HepG2 (cell line): ENCODE data around the gene PTPRH. TPM values are rescaled to one million over a fixed set of nuclear protein-coding genes. Genes with fewer than 3 reads are reported as not detected.

Experiments
- BCL6 ChIP-seq: IDR thresholded peaks from 2 replicates; pipeline ENCODE4 v1.6.1; 2016; ENCODE audit warnings: missing genetic modification reagents, missing compliant biosample characterization
- CCAR2 ChIP-seq: fragments of 200-400 bp; formaldehyde crosslinking; optimal IDR thresholded peaks from 2 replicates; pipeline ENCODE3; 2018; ENCODE audit warnings: low read depth, mild to moderate bottlenecking, low read length, moderate library complexity
- ISX ChIP-seq: sonication (generic); formaldehyde crosslinking; conservative IDR thresholded peaks from 2 replicates; pipeline ENCODE4 v1.5.0; 2020; ENCODE audit warnings: missing genetic modification reagents
- NR2C2 ChIP-seq: sonication (generic); formaldehyde crosslinking; IDR thresholded peaks from 2 replicates; pipeline ENCODE4 v1.4.0; 2020; ENCODE audit warnings: missing genetic modification reagents, mild to moderate bottlenecking, moderate library complexity, borderline replicate concordance
- POLR2G ChIP-seq: fragments of 200-400 bp; formaldehyde crosslinking; IDR thresholded peaks from 2 replicates; pipeline ENCODE4 v1.6.1; 2018; ENCODE audit warnings: mild to moderate bottlenecking, low read depth, low read length, moderate library complexity
- SP140L ChIP-seq: sonication (generic); formaldehyde crosslinking; IDR thresholded peaks from 2 replicates; pipeline ENCODE4 v1.4.0; 2020; ENCODE audit warnings: missing genetic modification reagents, borderline replicate concordance
- SP4 ChIP-seq: sonication (generic); formaldehyde crosslinking; IDR thresholded peaks from 2 replicates; pipeline ENCODE4 v1.8.1; 2023; ENCODE audit warnings: mild to moderate bottlenecking, missing genetic modification reagents
- ZFP36L1 ChIP-seq: sonication (generic); formaldehyde crosslinking; IDR thresholded peaks from 2 replicates; pipeline ENCODE4 v1.8.0; 2022; ENCODE audit warnings: mild to moderate bottlenecking, missing genetic modification reagents, moderate library complexity
- ZNF160 ChIP-seq: sonication (generic); formaldehyde crosslinking; IDR thresholded peaks from 2 replicates; pipeline ENCODE4 v1.8.0; 2022; ENCODE audit warnings: mild to moderate bottlenecking, inconsistent platforms, missing genetic modification reagents
- ZNF468 ChIP-seq: sonication (generic); formaldehyde crosslinking; IDR thresholded peaks from 2 replicates; pipeline ENCODE4 v1.8.0; 2022; ENCODE audit warnings: mild to moderate bottlenecking, moderate library complexity, missing genetic modification reagents
- ZNF567 ChIP-seq: sonication (generic); formaldehyde crosslinking; IDR thresholded peaks from 2 replicates; pipeline ENCODE4 v1.8.1; 2023; ENCODE audit warnings: mild to moderate bottlenecking, missing genetic modification reagents, borderline replicate concordance
- ZNF589 ChIP-seq: sonication (generic); formaldehyde crosslinking; conservative IDR thresholded peaks from 2 replicates; pipeline ENCODE4 v1.8.0; 2022; ENCODE audit warnings: mild to moderate bottlenecking, moderate library complexity, missing genetic modification reagents
- ZNF720 ChIP-seq: sonication (generic); formaldehyde crosslinking; IDR thresholded peaks from 2 replicates; pipeline ENCODE4 v1.4.0; 2020; ENCODE audit warnings: missing genetic modification reagents
- ZSCAN31 ChIP-seq: sonication (generic); formaldehyde crosslinking; IDR thresholded peaks from 2 replicates; pipeline ENCODE4 v1.5.0; 2020; ENCODE audit warnings: low read depth, mild to moderate bottlenecking, missing genetic modification reagents
- polyA plus RNA-seq, 8 experiments: library from polyadenylated mRNA; depleted of rRNA in 3 of 8; stranded (reverse) in 7 of 8; unstranded in 1 of 8; fragments of >200 nt; fragmentation: Illumina TruSeq in 4 of 8; extraction: Trizol in 4 of 8; gene quantifications; 2 replicates each; pipeline versions ENCODE4 v1.2.1 to v1.2.3, GENCODE V29; 2011 to 2016; ENCODE audit warnings: low read depth in 4 of 8, missing spikeins in 1 of 8, mixed read lengths in 1 of 8; ENCODE audit not compliant: insufficient read depth in 1 of 8
- total RNA-seq, 5 experiments: library from RNA; depleted of rRNA; stranded (reverse); fragments of >200 nt; fragmentation: Illumina TruSeq; extraction: Trizol; gene quantifications; 2 replicates each; pipeline ENCODE4 v1.2.3, GENCODE V29; 2016; ENCODE audit warnings: low read depth in 1 of 5
- TF ChIP-seq, protein P1 (sequence below): sonication (generic); formaldehyde crosslinking; IDR thresholded peaks from 2 replicates; pipeline ENCODE4 v1.5.1; 2020; ENCODE audit warnings: missing genetic modification reagents, mild to moderate bottlenecking, borderline replicate concordance
- TF ChIP-seq, protein P2 (sequence below): sonication (generic); formaldehyde crosslinking; IDR thresholded peaks from 2 replicates; pipeline ENCODE4 v1.4.0; 2020; ENCODE audit warnings: missing genetic modification reagents
- TF ChIP-seq, protein P3 (sequence below): sonication (generic); formaldehyde crosslinking; IDR thresholded peaks from 2 replicates; pipeline ENCODE4 v1.5.0; 2020; ENCODE audit warnings: missing genetic modification reagents
- TF ChIP-seq, protein P4 (sequence below): sonication (generic); formaldehyde crosslinking; IDR thresholded peaks from 2 replicates; pipeline ENCODE4 v1.4.0; 2020; ENCODE audit warnings: missing genetic modification reagents, borderline replicate concordance
- TF ChIP-seq, protein P5 (sequence below): IDR thresholded peaks from 2 replicates; pipeline ENCODE4 v1.6.1; 2016; ENCODE audit warnings: mild to moderate bottlenecking, missing biosample characterization, missing genetic modification reagents
- TF ChIP-seq, protein P6 (sequence below): fragments of 450-650 bp; IDR thresholded peaks from 2 replicates; pipeline ENCODE4 v1.6.1; 2016

The PTPRH gene
- total and polyA plus RNA-seq, 2 of the 13 experiments (the other 11 are each of a cell fraction or from before 2014, with no cell fraction given) = 14.7 to 125 TPM

DNA sequence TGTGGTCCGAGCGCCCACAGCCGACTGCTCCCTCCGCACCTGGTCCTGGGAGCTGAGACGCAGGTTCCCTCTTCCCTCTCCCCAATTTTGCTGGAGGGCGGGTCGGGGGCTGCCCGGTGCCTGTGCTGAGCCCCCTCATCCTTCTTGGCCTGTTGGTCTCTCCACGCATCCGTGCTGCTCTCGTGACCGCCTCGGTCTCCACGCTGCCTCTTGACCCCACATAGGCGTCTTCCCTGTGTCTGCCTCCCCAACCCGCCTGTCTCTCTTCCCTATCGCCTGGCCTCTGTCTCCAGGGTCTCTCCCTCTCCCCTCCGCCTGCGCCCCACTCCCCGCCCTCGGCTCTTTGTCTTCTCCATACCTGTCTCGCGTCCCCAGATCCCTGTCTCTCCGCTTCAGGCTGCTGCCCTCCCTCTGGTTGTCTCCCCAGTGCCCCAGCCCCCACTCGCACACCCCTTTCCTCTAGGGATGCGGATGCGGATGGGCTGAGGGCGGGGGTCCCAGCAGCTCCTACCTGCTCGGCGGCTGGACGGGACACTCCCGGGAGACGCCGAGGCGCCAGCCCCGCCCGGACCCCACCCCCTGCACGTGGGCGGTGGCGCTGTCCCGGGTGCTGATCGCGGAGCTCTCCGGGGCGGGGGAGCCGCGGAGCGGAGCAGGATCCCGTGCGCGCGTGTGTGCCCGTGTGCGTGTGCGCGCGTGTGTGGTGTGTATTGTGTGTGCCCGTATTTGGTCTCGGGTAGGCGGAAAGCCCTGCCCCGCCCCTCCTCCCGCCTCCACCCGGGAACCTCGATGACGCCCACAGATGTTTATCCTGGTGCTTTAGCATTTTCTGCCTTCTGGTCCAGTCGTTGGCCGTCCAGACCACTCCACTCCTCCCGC, 29.5 kb downstream of the PTPRH start, which contains the start of gene SYT5 (continued):
- TF ChIP-seq, protein P1, sequence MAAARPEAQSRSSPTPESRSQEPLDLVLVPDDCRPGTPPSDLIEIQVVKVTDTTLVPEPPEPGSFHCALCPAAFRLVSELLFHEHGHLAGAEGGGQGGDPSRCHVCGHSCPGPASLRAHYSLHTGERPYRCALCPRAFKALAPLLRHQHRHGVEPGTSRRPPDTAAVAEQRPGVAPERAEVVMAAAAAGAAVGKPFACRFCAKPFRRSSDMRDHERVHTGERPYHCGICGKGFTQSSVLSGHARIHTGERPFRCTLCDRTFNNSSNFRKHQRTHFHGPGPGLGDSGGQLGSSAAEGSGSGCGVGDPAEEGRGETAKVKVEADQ (CRISPR knock-in tag) = peak; percentile 56; the same call in 1 of the 2 replicates
- TF ChIP-seq ZNF720 (CRISPR knock-in tag) (no peak), ZNF468 (CRISPR knock-in tag) (no peak), ZSCAN31 (CRISPR knock-in tag) (0 out of 2 replicates have a peak, but pooled peaks have one; percentile 31), CCAR2 (no peak), ZFP36L1 (CRISPR knock-in tag) (no peak), POLR2G (no peak), ISX (no peak), ZNF160 (CRISPR knock-in tag) (no peak), ZNF567 (no peak), SP140L (CRISPR knock-in tag) (no peak), NR2C2 (CRISPR knock-in tag) (no peak), ZNF589 (CRISPR knock-in tag) (0 out of 2 replicates have a peak, but pooled peaks have one; percentile 64), SP4 (CRISPR knock-in tag) (no peak), BCL6 (CRISPR knock-in tag) (peak; percentile 33; the same call in 1 of the 2 replicates)
- TF ChIP-seq, protein P2, sequence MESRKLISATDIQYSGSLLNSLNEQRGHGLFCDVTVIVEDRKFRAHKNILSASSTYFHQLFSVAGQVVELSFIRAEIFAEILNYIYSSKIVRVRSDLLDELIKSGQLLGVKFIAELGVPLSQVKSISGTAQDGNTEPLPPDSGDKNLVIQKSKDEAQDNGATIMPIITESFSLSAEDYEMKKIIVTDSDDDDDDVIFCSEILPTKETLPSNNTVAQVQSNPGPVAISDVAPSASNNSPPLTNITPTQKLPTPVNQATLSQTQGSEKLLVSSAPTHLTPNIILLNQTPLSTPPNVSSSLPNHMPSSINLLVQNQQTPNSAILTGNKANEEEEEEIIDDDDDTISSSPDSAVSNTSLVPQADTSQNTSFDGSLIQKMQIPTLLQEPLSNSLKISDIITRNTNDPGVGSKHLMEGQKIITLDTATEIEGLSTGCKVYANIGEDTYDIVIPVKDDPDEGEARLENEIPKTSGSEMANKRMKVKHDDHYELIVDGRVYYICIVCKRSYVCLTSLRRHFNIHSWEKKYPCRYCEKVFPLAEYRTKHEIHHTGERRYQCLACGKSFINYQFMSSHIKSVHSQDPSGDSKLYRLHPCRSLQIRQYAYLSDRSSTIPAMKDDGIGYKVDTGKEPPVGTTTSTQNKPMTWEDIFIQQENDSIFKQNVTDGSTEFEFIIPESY (CRISPR knock-in tag) = peak; percentile 76
- TF ChIP-seq, protein P3, sequence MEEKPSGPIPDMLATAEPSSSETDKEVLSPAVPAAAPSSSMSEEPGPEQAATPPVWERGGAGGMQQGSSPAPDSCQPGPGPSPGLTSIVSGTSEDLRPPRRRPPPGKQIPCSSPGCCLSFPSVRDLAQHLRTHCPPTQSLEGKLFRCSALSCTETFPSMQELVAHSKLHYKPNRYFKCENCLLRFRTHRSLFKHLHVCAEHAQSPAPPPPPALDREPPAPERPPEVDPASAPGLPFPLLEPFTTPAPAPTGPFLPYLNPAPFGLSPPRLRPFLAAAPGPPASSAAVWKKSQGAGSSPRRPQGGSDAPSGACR (CRISPR knock-in tag) = peak; percentile 73; the same call in 1 of the 2 replicates
- TF ChIP-seq, protein P4, sequence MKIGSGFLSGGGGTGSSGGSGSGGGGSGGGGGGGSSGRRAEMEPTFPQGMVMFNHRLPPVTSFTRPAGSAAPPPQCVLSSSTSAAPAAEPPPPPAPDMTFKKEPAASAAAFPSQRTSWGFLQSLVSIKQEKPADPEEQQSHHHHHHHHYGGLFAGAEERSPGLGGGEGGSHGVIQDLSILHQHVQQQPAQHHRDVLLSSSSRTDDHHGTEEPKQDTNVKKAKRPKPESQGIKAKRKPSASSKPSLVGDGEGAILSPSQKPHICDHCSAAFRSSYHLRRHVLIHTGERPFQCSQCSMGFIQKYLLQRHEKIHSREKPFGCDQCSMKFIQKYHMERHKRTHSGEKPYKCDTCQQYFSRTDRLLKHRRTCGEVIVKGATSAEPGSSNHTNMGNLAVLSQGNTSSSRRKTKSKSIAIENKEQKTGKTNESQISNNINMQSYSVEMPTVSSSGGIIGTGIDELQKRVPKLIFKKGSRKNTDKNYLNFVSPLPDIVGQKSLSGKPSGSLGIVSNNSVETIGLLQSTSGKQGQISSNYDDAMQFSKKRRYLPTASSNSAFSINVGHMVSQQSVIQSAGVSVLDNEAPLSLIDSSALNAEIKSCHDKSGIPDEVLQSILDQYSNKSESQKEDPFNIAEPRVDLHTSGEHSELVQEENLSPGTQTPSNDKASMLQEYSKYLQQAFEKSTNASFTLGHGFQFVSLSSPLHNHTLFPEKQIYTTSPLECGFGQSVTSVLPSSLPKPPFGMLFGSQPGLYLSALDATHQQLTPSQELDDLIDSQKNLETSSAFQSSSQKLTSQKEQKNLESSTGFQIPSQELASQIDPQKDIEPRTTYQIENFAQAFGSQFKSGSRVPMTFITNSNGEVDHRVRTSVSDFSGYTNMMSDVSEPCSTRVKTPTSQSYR (CRISPR knock-in tag) = peak; percentile 31; the same call in 1 of the 2 replicates
- TF ChIP-seq, protein P5, sequence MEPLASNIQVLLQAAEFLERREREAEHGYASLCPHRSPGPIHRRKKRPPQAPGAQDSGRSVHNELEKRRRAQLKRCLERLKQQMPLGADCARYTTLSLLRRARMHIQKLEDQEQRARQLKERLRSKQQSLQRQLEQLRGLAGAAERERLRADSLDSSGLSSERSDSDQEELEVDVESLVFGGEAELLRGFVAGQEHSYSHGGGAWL (CRISPR knock-in tag) = peak; percentile 95
- TF ChIP-seq, protein P6, sequence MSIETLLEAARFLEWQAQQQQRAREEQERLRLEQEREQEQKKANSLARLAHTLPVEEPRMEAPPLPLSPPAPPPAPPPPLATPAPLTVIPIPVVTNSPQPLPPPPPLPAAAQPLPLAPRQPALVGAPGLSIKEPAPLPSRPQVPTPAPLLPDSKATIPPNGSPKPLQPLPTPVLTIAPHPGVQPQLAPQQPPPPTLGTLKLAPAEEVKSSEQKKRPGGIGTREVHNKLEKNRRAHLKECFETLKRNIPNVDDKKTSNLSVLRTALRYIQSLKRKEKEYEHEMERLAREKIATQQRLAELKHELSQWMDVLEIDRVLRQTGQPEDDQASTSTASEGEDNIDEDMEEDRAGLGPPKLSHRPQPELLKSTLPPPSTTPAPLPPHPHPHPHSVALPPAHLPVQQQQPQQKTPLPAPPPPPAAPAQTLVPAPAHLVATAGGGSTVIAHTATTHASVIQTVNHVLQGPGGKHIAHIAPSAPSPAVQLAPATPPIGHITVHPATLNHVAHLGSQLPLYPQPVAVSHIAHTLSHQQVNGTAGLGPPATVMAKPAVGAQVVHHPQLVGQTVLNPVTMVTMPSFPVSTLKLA = peak; percentile 70
